Measurements from ENCODE around the gene CDK3. TPM values are rescaled to one million over a fixed set of nuclear protein-coding genes. Genes with fewer than 3 reads are reported as not detected.
A peak's percentile ranks its signal among the peaks of the same experiment; 100 is the strongest.
"Not testable (repeated sequence)": the region's sequence is repeated elsewhere in the genome, so short reads cannot be mapped to it uniquely, and the experiment has no call there.

The CDK3 gene
- total RNA-seq = 7.2 TPM

DNA sequence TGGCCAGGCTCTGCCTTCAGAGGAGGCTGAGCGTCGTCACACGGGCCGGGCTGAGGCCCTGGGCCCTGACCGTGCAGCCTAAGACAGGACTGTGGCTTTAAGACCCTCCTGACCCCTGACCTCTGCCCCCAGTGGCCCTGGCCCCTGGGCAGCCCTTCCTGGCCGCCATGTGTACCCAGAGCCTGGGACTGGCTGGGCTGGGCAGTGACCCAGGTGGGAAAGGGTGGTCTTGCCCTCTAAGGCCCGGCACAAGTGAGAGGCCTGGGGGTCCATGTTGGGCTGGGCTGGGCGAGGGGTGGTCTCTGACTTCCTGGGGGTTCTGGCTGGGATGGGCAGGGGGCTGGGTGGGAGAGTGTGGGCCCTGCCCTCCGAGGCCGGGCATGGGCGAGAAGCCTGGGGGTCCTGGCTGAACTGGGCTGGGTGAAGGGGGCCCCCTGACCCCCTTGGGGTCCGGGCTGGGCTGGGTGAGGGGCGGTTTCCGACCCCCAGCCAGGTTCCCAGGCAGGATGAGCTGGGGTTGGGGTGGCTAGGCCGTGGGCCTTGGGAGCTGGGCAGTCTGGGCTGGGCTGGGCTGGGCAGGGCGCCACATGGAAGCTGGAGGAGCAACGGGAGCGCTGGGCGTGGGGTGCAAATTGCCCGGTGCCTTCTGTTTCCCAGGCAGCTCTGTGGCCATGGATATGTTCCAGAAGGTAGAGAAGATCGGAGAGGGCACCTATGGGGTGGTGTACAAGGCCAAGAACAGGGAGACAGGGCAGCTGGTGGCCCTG lies at the start of gene CDK3:
TSS of gene CDK3 (plus strand) at position 101 of the 767 bp plus-strand sequence. CDS start at position 672, 571 bp downstream.
- no peak for DNase-seq

DNA sequence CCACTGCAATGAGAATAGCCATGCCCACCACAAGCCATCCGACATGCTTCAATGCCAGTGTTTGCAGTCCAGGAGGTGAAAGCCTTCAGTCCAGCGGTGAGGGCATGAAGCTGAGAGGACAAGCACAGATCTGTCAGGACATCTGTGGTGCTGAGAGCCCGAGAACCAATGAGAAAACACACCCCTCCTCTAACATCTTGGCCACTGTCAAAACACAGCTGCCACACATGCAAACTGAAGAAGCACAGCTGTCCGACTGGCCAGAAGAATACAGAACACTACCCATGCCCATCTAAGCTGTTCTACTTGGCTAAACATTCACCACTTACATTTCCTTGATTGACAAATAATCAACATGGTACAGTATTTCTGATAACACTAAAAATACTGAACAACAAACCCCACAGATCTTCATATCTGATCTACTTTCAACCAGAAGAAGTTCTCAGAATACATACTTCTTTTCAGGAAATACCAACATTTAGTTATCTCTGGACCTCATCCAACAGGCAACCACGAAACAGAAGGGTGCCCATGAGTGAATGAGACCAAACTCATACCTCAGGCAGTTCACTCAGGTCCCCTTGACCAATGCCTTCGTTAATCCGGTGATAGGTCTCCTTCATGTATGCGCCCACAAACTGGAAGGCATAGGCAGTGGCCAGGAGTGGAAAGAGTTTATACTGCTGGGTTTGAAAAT lies 49.6 kb upstream of the CDK3 start:
- peak; percentile 91 for DNase-seq

DNA sequence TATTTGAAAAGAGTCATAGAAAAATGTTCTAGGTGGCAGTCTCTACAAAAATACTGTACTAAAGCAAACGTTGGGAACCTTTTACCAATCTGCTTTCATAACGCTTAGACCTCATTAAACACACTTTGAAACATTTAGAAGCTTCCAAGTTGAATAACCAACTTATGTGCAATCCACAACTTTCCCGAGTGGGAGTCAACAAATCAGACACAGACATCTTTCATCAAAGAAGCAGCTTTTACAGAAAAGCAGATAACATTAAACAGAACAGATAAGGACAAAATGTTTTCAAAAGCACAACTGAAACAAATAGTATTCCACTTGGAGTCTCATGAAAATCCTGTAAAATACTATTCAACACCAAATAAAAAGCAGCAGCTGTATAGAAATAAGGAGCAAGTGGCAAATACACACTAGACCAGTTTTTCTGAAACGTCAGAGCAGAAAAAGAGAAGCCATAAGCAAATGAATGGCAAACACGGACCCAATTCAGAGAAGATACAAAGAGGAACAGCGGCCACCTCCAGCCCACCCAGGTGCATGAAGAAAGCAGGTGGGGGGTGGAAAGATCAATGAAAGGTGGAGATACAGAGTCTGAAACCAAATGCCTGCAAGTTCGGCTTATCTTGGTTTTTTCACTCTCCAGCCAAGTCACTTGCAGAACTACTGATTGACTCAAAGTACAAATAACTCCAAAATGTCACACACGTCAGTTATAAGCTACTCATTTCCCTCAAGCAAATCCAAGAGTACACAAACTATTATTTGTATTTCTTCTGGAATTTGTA lies 41.4 kb upstream of the CDK3 start:
- DNase-seq = no peak

DNA sequence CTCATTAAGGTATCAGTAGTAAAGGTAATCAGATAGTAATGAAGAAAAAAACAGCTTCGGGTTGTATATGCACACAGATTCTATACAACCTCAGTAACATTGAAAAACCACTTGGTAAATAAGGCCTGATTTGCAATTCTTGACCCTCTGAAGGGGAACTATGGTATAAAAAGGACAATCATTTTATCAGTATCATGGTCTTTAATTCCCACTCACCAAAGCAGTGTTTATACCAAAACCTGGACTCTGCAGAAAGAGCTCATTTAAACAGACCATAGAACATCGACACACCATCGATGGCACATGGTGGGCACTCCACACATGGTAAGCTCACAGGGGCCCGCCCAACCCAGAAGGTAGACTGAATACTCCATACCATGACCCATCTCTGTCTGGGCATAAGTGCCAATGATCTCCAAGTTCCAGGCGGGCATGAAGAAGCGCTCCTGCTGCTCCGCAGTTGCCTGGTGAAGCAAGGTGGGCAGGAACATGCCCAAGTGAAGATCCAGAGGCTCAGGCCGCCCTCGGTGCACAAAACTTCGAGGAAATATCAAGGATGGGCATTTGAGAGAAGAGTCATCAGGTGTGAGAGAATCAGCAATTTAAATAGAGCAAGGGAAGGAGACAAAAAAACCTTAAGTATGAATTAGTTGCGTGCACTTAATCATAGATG lies 40.7 kb upstream of the CDK3 start:
- no peak for DNase-seq

DNA sequence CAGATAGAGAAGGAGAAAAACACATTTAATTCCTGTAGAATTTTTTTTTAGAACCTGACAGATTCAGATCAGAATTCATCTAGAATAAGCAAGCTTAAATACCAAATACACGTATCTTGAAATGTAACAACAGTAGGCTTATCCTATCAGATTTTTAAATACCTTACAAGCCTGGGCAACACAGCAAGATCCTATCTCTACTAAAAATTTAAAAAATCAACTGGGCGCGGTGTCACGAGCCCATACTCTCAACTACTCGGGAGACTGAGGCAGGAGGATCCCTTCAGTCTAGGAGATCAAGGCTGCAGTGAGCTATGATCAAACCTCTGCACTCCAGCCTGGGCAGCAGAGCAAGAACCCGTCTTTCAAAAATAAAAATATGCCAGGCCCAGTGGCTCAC lies 35.2 kb upstream of the CDK3 start:
- no peak for DNase-seq

DNA sequence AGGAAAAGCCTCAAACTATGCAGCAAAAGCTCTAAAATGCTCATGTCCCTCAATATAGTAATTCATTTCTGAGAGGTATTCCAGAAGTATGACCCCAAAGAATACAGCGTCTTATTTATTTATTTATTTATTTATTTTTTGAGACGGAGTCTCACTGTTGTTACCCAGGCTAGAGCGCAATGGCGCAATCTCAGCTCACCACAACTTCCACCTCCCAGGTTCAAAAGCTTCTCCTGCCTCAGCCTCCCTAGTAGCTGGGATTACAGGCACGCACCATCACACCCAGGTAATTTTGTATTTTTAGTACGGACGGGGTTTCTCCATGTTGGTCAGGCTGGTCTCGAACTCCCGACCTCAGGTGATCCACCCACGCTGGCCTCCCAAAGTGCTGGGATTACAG lies 31.6 kb upstream of the CDK3 start:
- DNase-seq = not testable (repeated sequence)

DNA sequence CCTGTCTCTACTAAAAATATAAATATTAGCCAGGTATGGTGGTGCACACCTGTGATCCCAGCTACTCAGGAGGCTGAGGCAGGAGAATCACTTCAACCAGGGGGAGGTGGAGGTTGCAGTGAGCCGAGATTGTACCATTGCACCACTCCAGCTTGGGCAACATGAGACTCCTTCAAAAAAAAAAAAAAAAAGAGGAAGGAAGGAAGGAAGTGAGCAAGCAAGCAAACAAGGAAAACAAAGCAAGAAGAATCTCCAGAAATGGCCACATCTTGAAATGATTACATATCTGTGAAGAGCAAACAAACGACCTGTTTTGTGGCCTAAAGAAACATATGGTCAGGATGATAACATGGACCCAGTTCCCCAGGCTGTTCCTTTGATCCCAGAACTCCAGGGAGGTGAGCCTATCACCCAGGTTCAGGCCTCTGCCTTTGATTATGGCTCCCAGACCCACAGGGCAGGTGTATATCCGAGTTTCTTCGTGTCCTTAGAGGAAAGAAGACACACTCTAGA lies 30.6 kb upstream of the CDK3 start:
- no peak for DNase-seq

DNA sequence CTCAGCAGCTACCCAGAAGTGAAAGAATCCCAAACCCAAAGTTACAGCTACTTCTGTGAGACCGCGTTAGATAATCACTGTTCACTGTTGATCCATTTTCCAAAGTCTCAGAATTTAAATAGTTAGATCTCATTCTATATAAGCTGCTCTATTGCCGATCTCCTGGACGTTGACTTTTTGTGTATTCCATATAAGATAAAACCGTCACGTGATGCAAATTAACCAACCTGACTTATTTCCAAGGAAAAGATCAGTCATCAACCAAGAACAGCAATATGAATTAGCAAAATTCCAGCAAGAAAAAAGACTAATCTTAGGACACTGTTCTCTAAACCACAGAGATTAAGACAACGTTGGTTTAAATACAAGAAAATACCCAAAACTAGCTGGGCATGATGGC lies 30.0 kb upstream of the CDK3 start:
- DNase-seq = no peak

DNA sequence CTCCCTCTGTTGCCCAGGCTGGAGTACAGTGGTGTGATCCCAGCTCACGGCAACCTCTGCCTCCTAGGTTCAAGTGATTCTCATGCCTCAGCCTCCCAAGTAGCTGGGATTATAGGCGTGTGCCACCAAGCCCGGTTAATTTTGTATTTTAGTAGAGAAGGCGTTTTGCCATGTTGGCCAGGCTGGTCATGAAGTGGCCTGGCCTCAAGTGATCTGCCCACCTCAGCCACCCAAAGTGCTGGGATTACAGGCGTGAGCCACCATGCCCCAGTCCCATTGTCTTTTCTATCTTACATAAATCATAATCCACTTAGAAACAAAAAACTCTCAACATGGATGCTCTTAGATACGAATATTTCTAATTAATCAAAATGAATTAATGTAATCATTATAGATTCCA lies 25.5 kb upstream of the CDK3 start:
- DNase-seq = not testable (repeated sequence)

DNA sequence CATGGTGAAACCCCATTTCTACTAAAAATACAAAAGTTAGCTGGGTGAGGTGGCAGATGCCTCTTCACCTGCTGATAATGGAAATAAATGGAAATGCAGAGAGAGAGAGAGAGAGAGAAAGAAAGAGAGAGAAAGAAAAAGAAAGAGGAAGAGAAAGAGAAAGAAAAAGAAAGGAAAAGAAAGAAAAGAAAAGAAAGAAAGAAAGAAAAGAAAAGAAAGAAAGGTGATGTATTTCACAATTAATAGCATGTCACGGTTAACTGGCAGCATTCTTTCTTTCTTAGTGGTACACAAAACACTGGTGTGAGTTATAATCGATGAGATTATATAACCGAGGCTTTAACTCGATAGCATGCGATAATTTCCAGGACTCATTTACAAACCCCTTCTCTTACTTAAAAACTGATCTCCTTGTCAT lies 24.9 kb upstream of the CDK3 start:
- DNase-seq = no peak

DNA sequence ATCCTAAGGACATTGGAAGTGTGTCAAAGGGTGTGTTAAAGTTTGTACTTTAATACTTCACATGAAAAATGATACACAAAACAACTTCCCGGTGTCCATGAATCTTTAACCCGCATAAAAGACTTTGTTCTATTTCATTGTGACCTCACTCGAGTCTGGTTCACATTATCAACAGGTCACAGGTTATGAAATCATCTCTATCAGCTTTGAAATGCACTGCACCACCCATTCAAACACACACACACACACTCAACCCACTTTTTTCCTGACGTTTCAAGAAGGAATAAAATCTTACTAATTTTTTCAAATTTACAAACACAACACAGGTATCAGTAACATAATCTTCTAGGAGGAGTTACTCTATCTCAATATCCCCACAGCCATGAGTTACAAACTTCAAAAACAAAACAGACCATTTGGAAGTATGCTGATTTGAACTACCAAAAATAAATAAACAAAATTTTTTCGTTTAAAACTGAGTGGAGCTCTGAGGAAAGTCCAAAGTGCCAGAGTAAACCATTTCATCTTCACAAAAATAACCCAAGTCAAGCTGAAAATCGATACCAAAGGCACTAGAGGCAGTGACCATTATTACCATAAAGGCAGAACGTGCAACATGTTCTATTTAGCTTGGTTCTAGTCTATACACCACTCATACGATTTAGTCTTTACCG lies 24.3 kb upstream of the CDK3 start:
- DNase-seq = no peak

DNA sequence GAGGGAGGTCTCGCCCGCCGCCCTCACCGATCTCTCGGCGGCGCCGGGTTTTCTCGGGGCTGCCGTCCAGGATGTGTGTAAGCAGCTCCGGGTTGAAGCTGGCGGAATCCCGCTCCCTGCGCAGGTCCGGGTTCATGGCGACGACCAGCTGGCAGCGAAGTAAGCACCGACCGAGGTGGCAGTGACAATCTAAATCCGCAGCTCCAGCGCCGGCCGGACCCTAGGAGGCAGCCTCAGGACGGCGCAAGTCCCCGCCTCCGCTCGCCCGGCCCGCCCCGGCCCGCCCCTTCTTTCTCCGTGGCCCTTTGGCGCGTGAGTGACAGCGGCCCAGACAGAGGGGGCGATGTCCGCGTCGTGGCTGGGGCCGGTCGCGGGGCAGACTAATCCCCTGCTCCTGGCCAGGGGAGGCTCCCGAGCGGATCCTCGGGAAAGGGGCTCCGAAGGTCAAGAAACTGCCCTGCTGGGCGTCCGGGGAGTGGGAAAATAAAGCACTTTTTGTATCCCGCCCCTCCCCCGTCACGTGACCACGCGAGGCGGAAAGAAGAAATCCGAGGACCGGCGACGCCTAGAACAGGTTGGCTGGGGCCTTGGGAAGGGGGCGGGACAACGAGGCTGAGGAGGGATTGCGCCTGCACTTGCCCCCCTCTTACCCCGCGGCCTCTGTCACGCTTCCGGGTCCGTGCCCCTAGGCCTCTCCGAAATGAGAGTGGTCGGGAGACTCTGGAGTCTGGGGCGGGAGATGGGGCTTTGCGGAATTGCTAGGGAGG lies 21.5 kb upstream of the CDK3 start, which contains the start of the genes ACOX1 and TEN1:
TSS of gene ACOX1 (minus strand) at position 229 of the 767 bp plus-strand sequence. CDS start at position 136, 93 bp downstream.
TSS of gene TEN1 (plus strand) at position 303 of the 767 bp plus-strand sequence. CDS start 6,953 bp downstream, outside the sequence.
- peak; percentile 99 for DNase-seq

DNA sequence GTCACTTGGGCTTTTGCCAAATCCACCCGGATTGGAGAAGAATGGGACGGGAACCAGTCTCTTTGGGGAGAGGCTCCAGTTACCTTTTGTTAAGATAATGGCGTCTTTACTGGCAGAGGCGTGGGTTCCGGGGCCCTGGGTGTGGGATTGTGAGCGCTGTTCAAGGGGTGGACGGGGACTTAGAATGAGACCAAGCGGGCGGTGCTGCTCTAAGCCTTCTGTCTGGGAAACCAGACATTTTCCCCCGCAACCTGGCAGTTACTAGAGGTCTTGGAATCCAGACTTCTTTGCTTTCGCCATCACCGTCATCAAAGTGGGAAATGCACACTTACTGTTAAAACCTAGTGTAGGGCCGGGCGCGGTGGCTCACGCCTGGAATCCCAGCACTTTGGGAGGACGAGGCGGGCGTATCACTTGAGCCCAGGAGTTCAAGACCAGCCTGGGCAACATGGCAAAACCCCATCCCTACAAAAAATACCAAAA lies 20.9 kb upstream of the CDK3 start:
- no peak for DNase-seq

DNA sequence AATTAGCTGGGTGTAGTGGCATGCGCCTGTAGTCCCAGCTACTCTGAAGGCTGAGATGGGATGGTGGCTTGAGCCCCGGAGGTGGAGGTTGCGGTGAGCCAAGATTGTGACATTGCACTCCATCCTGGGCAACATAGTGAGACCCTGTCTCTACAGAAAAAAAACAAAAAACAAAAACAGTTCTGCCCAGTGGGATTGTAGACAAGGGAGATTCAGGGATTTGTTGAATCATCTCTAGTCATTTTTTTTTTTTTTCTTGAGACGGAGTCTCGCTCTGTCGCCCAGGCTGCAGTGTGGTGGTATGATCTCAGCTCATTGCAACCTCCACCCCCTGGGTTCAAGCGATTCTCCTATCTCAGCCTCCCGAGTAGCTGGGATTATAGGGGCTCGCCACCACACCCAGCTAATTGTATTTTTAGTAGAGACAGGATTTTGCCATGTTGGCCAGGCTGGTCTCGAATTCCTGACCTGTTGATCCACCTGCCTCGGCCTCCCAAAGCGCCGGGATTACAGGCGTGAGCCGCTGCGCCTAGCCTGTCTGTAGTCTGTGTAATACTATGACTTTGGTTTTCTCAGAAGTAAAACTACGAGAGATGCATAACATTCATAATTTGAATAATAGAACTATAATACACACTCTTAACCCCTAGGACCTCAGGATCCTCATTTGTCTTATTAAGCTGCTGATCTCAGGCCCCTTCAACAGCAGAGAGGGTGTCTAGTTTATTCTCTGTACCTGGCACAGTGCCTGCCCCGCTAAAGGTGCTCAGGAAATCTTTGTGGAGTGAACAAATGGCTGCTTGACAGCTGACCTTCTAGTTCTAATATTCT lies 20.3 kb upstream of the CDK3 start:
- DNase-seq = no peak

DNA sequence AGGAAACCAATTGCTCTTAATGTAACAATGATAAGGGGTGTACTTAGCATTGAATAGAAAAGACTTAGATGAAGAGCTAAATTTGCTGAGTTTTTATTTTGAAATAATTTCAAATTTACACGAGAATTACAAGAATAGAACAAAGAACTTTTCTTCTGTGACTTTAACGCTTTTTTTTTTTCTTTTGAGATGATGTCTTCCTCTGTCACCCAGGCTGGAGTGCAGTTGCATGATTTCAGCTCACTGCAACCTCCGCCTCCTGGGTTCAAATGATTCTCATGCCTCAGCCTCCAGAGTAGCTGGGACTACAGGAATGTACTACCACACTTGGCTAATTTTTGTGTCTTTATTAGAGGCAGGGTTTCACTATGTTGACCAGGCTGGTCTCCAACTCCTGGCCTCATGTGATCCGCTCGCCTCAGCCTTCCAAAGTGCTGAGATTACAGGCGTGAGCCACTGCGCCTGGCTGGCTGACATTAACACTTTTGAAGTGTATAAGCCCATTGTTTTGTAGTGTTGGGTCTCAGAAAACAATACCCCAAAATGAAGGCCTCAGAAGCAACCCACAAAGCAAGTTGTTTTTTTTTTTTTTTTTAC lies 19.5 kb upstream of the CDK3 start:
- no peak for DNase-seq

DNA sequence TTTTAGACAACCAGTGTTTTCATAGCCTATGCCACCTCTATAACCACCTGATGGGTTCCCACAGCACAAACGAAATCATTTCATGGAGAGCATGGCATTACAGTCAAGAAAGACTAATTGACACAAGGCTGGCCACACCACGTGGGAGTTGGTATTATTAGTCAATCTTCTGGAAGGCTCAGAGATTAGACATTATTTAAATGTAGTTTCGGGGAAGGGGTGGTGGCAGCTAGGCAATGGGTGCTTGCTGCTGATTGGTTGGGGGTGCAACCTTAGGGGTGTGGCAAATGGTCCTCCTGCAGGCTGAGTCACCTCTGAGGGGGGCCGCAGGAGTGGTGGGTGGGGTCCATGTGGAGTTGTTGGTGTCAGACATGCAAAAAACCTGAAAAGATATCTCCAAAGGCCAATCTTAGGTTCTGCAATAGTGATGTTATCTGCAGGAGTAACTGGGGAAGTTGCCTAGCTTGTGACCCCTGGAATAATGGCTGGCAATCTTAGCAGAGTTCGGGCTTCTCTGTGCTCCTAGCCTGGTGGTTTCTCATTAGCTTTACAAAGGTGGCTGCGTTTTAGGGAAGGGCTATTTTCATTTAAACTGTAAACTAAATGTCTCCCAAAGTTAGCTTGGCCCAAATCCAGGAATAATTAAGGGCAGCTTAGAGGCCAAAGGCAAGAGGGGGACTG lies 17.0 kb upstream of the CDK3 start:
- no peak for DNase-seq

DNA sequence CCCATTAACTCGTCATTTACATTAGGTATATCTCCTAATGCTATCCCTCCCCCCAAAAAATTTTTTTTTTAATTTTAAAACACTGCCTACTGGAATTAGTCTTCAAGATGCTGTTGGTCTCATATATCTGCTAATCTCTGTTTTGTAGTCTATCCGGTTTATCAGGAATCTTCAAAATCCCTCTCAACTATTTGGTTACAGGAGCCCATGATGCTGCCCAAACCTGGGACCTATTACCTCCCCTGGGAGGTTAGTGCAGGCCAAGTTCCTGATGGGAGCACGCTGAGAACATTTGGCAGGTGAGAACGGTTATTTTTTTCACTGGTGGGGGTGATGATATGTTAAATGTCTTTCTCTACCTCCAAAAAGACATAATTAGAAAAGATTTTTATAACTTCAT lies 14.7 kb upstream of the CDK3 start:
- DNase-seq = no peak

DNA sequence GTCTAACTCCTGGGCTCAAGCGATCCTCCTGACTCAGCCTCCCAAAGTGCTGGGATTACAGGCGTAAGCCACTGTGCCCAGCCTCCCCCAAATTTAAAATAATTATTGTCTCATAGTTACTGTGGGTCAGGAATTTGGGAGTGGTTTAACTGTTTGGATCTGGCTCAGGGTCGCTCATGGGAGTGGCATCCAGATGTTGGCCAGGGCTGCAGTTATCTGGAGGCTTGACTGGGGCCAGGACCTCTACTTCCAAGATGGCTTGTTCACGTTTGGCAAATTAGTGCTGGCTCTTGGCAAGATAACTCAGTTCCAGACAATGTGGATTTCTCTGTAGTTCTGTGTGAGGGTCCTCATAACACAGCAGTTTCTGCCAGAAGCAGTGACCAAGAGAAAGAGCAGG lies 13.6 kb upstream of the CDK3 start:
- DNase-seq = no peak
